Activated gamma-delta T cell treated with anti-CD3 and anti-CD28 coated beads, Interleukin-2, amount 50 U/mL, for 16 hours (primary cell): ENCODE results near the gene TICAM1.
"Not testable (repeated sequence)": the region's sequence is repeated elsewhere in the genome, so short reads cannot be mapped to it uniquely, and the experiment has no call there.

ENCODE experiments used
- DNase-seq: peaks from one replicate; pipeline ENCODE4 v3.0.0-alpha.2; 2020; ENCODE audit warnings: low read depth

TICAM1 gene

DNA sequence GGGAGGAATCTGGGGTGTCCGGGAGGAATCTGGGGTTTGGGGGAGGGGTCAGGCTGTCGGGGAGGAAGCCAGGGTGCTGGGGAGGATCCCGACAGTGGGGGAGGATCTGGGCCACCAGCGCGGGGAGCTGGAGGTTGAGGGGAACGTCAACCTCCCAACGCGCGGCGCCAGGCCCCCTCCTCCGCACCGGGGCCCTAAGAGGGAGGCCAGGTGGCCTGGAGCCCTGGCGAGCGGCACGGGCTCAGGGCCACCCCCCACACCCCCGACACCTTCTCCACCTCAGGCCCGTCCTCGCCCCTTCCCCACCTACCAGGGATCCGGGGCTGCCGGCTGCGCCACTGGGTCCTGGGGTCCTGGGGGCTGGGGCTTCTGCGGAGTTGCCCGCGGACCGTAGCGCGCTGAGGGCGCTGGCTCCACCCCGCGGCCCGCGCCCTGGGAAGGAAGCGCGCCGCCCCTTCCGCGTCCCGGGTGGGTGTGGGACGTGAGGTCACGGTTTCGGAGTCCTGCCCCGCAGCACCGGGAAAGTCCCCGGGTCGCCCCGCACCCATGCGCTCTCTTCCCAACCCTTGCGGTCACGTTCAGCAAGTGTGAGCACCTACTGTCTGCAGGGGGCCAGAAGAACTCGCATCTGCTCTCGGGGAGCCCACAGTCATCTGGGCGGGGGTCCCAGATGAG, at the start of gene TICAM1:
Gene TICAM1 (minus strand): TSS at position 409 of the 675 bp plus-strand sequence. CDS start 13,335 bp downstream, outside the sequence.
- DNase-seq = peak; percentile 69

DNA sequence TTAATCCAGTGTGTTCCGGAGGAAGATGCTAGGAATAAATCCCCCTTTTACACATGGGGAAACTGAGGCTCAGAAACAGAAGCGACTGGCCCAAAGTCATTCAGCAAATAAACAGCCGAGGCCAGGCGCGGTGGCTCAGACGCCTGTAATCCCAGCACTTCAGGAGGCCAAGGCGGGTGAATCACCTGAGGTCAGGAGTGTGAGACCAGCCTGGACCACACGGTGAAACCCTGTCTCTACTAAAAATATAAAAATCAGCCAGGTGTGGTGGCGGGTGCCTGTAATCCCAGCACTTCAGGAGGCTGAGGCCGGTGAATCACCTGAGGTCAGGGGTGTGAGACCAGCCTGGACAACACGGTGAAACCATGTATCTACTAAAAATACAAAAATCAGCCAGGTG, 47.5 kb upstream of the TICAM1 start:
- no peak for DNase-seq

DNA sequence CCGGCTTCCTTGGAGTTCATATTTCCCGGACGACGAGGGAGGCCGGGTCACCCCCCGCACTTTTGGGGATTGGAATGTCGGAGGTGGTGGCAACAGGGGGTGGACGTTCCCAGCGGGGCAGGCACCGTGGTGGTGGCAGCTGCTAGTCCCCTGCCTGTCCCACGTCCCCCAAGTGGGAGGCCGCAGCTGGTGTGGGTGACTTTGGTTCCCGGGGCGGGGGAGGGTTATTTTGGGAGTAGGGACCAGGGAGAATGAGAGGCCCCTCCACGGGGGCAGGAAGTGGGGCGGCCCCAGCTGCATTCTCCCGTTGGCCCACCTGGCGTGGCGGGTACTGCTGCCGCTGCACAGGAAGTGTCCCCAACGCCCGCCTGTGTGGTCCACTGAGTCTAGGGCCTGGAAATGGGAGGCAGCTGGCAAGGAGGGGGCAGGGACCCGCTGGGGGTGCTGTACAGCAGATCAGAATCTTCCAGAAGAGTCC, 47.0 kb upstream of the TICAM1 start:
- DNase-seq = no peak

DNA sequence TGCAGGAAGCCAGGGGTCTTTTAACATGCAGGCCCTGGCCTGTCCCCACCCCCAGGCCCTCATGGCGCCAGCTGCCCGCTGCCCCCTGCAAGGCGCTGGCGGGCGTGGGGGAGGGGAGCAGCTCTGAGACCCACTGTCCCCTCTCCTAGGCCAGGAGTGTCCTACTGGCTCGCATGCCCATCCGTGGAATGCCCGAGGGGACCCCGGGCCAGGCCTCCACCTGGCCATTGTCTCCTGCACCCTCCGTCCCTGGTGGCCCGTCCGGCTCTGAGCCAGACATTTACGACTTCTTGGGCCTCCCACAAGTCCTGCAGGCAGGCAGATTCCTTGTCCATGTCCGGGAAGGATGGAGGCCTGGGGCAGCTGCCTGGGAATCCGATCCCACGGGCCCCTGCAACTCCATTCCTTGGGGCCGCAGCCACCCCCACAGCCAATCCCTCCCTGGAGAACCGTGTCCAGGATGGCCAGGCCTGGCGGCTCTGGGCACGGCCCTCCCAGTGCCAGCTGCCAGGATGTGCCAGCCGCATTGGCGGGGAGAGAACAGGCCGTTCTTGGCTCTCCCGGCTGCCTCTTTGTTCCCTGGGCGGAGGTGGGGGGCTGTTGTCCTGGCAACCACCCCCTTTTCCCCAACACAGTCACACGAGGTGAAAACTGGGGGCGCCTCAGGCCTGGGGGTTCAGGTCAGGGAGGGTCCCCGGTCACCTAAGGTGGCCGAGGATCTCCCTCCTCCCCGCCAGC, 46.4 kb upstream of the TICAM1 start:
- DNase-seq = no peak

DNA sequence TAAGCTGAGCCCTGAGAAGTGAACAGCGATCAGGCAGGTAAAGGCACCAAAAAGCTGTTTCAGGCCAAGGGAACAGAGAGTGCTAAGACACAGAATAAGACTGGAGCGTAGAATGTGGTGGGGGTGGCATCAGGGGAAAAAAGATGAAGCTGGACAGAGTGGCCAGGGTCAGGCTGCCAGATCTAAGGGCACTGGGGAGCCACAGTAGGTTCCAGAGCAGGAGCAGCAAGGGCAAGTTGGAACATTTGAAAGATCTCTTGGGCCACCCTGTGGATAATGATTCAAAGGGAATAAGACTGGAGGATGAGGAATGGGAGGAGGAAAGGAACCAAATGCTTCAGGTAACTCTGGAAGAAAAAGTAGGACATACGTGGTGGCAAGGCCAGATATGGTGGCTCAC, 42.4 kb upstream of the TICAM1 start:
- DNase-seq = no peak

DNA sequence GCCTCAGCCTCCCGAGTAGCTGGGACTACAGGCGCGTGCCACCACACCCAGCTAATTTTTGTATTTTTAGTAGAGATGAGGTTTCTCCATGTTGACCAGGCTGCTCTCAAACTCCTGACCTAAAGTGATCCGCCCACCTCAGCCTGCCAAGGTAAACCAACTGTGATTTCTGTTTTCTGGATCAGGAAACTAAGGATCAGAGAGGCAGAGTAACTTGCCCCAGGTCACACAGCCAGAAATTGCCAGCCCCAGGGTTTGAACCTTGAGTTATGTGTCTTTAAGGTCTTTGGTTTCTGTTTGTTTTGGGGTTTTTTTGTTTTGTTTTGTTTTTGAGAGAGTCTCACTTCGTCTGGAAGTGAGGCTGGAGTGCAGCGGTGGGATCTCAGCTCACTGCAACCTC, 40.2 kb upstream of the TICAM1 start:
- no peak for DNase-seq

DNA sequence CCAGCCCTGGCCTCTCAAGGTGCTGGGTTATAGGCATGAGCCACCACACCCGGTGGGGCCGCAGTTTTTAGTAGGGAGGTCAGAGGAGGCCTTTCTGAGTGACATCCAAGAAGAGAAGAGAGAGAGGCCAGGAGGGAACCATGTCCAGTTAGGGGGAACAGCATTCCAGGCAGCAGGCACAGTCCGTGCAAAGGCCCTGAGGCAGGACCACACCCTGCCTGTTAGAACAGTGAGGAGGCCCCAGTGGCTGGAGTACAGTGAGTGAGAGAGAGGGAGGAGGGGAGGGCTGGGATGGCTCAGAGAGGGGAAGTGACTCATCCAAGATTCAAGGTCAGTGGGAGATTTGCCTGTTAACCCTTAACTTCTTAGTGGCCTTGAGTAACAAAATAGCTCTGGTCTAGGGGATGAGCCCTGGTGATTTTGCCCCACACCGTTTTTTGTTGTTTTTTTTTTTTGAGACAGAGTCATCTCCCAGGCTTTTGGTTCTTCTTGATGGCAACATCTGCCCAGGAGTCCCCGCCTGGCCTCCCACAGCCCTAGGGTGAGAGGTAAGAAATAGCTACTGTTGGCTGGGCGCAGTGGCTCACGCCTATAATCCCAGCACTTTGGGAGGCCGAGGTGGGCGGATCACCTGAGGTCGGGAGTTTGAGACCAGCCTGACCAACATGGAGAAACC, 38.7 kb upstream of the TICAM1 start:
- no peak for DNase-seq

DNA sequence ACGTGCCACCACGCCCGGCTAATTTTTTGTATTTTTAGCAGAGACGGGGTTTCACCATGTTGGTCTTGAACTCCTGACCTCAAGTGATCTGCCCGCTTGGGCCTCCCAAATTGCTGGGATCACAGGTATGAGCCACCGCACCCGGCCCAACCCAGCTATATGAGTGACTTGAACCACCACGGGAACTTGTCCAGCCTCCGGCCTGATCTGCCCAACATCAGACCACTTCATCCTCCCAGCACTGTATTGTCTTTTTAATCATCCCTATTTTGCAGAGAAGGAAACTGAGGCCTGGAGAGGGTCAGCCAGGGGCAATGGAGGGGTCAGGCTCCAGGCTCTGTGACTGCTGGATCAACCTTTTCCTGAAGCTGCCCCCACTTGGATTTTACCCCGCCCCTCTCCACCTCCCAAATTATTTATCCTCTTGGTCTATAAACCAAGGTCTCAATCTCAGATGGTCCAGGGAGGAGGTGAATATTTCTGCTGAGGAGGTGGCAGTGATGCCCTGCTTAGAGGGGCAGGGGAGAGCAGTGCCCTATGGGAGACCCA, 36.8 kb upstream of the TICAM1 start:
- no peak for DNase-seq

DNA sequence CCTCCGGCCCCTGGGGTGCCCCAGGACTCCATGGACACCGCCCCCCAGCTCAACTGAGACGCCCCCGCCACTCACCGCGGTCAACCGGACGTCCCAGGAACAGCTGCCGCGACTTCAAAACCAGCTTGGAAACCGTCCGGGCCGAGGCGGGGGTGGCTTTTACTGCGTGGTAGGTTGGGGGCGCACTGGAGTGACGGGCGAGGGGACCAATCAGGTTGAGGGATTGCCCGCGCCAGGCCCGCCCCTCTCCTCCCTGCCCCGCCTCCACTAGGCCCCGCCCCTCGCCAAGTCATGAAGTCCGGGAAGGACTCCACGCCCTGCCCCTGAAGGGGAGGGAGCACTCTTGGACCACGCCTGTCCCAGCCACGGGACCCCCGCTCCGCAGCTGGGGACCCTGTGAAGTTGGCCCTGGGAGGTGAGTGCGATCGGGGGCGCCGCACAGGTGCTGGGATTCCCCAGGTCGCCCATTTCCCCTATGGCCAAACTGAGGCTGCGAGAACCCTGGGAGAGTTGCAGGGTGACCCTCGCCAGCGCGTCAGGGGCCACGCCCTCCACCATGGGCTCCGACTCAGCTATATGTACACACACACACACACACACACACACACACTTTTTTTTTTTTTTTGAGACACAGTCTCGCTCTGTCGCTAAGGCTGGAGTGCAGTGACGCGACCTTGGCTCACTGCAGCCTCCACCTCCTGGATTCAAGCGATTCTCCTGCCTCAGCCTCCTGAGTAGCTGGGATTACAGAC, 36.2 kb upstream of the TICAM1 start, which contains the start of gene PLIN3:
Gene PLIN3 (minus strand): TSS at position 134 of the 752 bp plus-strand sequence. CDS start 6,273 bp downstream, outside the sequence.
- DNase-seq = peak; percentile 78

DNA sequence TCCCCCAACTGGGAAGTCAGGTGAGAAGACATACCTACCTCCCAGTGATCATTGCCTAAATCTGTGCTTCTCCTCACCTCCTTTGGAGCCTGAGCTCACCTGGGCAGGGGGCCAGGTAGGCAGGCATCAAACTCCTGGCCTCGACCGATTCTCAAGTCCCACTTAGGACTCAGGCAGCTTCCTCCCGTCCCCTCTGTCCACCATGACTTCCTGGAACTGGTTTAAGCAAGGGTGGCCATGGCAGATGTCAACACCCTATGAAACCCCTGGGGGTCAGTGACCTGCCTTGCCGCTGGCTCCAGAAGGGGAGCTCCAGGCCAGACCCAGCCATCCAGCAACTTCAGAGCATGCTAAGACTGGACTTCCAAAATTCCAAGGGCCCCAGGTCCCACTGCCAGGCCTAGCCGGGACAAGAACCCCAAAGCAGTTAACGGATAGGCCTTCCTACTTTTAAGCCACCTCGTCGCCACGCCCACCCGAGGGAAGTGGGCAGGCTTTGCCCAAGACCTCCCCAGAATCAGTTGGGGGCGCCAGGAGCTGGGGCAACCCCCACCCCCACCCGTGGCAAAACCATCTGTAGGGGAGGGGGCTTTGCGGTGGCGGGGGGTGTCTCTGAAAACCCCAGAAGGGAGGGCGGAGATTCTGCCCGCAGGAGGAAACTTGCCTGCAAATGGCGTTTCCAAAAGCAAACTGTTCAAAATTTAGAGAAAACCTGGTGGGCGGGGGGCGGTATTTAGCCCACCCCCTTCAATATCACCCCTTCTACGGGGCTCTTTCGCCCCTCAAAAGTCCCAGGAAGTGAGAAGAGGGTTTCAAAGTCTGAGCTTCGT, 35.3 kb upstream of the TICAM1 start:
- peak; percentile 34 for DNase-seq

- no peak for DNase-seq
Measured at GRCh38 chr19:4861147-4861546, 29.6 kb upstream of the TICAM1 start.

DNA sequence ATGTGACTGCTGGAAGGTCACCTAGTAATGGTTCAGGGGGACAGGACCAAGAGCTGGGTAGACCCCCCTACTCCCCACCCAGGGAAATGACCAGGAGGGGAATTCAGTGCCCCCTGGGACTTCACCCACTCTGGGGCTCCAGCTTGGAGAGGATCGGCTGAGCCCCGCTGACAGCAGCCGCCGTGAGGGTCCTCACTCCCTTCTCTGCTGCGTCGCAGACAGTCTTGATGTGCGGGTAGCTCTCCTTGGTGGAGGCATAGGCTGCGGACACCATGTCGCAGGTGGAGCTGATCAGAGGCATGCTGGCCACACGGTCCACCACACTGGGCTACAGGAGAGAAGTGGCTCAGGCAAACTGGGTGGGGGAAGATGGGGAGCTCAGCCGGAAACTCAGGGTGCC, 28.2 kb upstream of the TICAM1 start:
- DNase-seq = no peak

DNA sequence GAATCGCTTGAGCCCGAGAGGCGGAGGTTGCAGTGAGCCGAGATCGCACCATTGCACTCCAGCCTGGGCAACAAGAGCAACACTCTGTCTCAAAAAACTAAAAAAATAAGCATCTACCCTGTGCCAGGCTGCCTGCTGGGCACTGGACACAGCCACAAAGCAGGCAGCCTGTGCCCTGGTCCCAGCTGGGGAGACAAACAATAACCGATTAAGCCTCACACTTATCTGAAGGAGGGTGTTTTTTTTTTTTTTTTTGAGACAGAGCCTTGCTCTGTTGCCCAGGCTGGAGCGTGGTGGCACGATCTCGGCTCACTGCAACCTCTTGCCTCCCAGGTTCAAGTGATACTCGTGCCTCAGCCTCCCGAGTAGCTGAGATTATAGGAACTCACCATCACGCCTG, 25.0 kb upstream of the TICAM1 start:
- DNase-seq = not testable (repeated sequence)

GRCh38 chr19:4853506-4853905, 22.0 kb upstream of the TICAM1 start:
- not testable (repeated sequence) for DNase-seq

GRCh38 chr19:4852484-4852883, 21.0 kb upstream of the TICAM1 start:
- no peak for DNase-seq

DNA sequence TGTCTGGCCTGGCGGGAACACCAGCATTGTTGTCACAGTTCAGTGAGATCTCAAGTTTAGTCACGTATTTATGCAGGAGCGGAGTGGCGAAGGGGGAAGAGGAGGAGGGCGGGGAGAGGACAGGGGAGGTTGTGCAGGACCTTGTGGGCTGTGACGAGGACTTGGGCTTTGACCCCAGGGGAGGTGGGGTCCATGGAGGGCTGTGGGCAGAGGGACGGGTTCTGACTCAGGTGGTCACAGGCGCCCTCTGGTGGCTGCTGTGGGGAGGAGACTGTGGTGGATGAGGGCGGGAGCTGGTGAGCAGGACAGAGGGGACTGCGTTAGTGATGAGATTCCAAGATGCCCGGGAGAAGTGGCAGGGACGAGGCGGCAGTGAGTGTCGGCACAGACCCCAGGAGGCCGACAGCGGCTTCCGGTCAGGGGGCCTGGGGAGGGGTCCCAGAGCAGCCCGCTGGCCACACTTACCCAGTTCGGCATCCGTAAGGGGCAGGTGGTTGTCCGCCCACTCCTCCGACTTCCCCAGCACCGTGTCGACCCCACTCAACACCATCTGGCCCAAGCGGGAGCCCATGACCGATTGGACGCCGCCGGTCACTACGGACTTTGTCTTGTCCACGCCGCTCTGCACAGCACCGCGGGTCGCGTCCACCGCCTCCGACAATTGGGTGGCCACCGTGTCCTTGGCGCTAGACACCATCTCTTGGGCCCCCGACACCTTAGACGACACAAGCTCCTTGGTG, 20.2 kb upstream of the TICAM1 start:
- peak; percentile 69 for DNase-seq

DNA sequence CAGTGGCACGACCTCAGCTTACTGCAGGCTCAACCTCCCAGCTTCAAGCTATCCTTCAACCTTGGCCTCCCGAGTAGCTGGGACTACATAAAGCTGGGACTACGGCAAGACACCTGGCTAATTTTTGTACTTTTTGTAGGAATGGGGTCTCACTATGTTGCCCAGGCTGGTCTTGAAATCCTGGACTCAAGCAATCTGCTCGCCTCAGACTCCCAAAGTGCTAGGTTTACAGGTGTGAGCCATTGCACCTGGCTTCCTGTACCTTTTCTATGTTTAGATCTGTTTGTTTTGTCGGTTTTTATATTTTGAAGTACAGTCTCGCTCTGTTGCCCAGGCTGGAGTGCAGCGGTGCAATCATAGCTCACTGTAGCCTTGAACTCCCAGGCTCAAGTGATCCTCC, 17.5 kb upstream of the TICAM1 start:
- DNase-seq = no peak

DNA sequence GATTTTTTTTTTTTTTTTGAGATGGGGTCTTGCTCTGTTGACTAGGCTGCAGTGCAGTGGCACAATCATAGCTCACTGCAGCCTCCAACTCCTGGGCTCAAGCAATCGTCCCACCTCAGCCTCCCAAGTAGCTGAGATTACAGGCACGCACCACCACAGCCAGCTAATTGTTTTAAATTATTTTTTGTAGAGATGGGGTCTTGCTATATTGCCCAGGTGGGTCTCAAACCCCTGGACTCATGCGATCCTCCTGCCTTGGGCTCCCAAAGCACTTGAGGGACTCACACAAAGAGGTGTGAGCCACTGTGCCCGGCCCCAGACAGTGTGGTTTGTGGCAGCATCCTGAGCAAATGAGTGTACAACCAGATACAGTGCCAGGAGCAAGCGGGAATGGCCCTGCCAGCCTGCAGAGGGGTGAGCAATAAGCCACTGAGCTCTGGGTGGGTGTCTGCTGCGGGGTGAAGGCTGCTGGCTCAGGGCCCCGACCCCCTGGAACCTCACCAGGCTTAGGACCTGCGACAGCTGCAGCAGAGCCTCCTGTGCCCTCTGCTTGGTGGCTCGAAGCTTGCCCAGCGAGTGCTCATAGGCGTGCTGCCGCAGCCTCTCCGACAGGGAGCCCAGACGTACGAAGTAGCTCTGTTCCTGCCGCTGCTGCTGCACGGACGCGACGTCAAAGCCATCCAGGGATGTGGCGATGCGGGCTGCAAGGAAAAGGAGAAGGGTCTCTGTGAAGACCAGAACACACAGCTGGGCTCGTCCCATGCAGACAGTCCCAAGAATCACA, 15.9 kb upstream of the TICAM1 start:
- DNase-seq = no peak

- not testable (repeated sequence) for DNase-seq
Measured at GRCh38 chr19:4845975-4846374, 14.5 kb upstream of the TICAM1 start.
